ENCODE results near the gene IGF2BP2. TPM values are rescaled to one million over a fixed set of nuclear protein-coding genes. Genes with fewer than 3 reads are reported as not detected.

IGF2BP2 gene
- polyA plus RNA-seq, 1 experiment = 2.0 TPM

- ChIA-PET POLR2A (no interaction called here), CTCF (interaction anchor here (0.7 kb wide), 2 partner anchors 49 to 412 kb away, joined by 3 read pairs; no protein-coding TSS in a partner anchor)
- no peak for DNase-seq (ENCODE audit: low read depth)
- no peak for TF ChIP-seq CTCF (IDR thresholded peaks at IDR 0.05; ENCODE audit: insufficient read depth, low read depth, low read length)
- H3K27me3 ChIP-seq (ENCODE audit: control insufficient read depth, insufficient read depth, low read length) = peaks cover 3% of the 10 kb centered on the region
- H3K36me3 ChIP-seq (ENCODE audit: control insufficient read depth, insufficient read depth, low read length) = no peaks in the 10 kb centered on the region
- H3K4me3 ChIP-seq (ENCODE audit: low read depth, low read length) = no peak overlapping the region
Observed at GRCh38 chr3:185865247-185865646, 40.4 kb upstream of the IGF2BP2 start.

GRCh38 chr3:185864767-185865166 lies 39.9 kb upstream of the IGF2BP2 start:
- ChIA-PET CTCF (interaction anchor here (0.7 to 1.2 kb wide), 2 partner anchors 12 to 412 kb away, joined by 3 read pairs; no protein-coding TSS in a partner anchor), POLR2A (no interaction called here)
- Histone ChIP-seq H3K27me3 (ENCODE audit: control insufficient read depth, insufficient read depth, low read length) (peaks cover 3% of the 10 kb centered on the region), H3K4me3 (ENCODE audit: low read depth, low read length) (no peak overlapping the region), H3K36me3 (ENCODE audit: control insufficient read depth, insufficient read depth, low read length) (no peaks in the 10 kb centered on the region)
- no peak for TF ChIP-seq CTCF (IDR thresholded peaks at IDR 0.05; ENCODE audit: insufficient read depth, low read depth, low read length)
- DNase-seq (ENCODE audit: low read depth) = no peak

GRCh38 chr3:185862920-185863319 lies 38.1 kb upstream of the IGF2BP2 start:
- H3K4me3 ChIP-seq (ENCODE audit: low read depth, low read length) = no peak overlapping the region
- TF ChIP-seq CTCF (IDR thresholded peaks at IDR 0.05; ENCODE audit: insufficient read depth, low read depth, low read length) = no peak
- peaks cover 3% of the 10 kb centered on the region for H3K27me3 ChIP-seq (ENCODE audit: control insufficient read depth, insufficient read depth, low read length)
- no peak for DNase-seq (ENCODE audit: low read depth)
- H3K36me3 ChIP-seq (ENCODE audit: control insufficient read depth, insufficient read depth, low read length) = no peaks in the 10 kb centered on the region
- POLR2A ChIA-PET = no interaction called here
- CTCF ChIA-PET = no interaction called here

GRCh38 chr3:185859294-185859972 lies 34.6 kb upstream of the IGF2BP2 start:
- ChIA-PET POLR2A (interaction anchor here (0.6 kb wide), 1 partner anchor 120 kb away, joined by 3 read pairs; no protein-coding TSS in a partner anchor), CTCF (interaction anchor here (0.9 kb wide), 2 partner anchors 13 to 84 kb away, joined by 3 read pairs; no protein-coding TSS in a partner anchor)
- DNase-seq (ENCODE audit: low read depth) = no peak
- Histone ChIP-seq H3K27me3 (ENCODE audit: control insufficient read depth, insufficient read depth, low read length) (no peaks in the 10 kb centered on the region), H3K4me3 (ENCODE audit: low read depth, low read length) (no peak overlapping the region), H3K36me3 (ENCODE audit: control insufficient read depth, insufficient read depth, low read length) (no peaks in the 10 kb centered on the region)
- TF ChIP-seq CTCF (IDR thresholded peaks at IDR 0.05; ENCODE audit: insufficient read depth, low read depth, low read length) = no peak

GRCh38 chr3:185858502-185859225 lies 33.8 kb upstream of the IGF2BP2 start:
- TF ChIP-seq CTCF (IDR thresholded peaks at IDR 0.05; ENCODE audit: insufficient read depth, low read depth, low read length) = no peak
- Histone ChIP-seq H3K27me3 (ENCODE audit: control insufficient read depth, insufficient read depth, low read length) (no peaks in the 10 kb centered on the region), H3K36me3 (ENCODE audit: control insufficient read depth, insufficient read depth, low read length) (no peaks in the 10 kb centered on the region), H3K4me3 (ENCODE audit: low read depth, low read length) (no peak overlapping the region)
- POLR2A ChIA-PET = no interaction called here
- CTCF ChIA-PET = interaction anchor here (0.8 to 1.4 kb wide), 3 partner anchors 13 to 198 kb away, joined by 3 to 6 read pairs (median 3); no protein-coding TSS in a partner anchor
- no peak for DNase-seq (ENCODE audit: low read depth)
